CD4-positive, alpha-beta memory T cell (primary cell): ENCODE measurements around the gene PANK1. TPM values are rescaled to one million over a fixed set of nuclear protein-coding genes. Genes with fewer than 3 reads are reported as not detected.

Experiments used
- CTCF ChIA-PET: fragments of 350-600 bp; sonication (Branson Sonifier 250); formaldehyde crosslinking; loops from one replicate; lab custom pipeline; 2021; ENCODE audit warnings: inconsistent platforms; ENCODE audit not compliant: partially characterized antibody; lab: Charles Lee
- POLR2A ChIA-PET: fragments of 350-600 bp; sonication (Branson Sonifier 250); formaldehyde crosslinking; loops from one replicate; lab custom pipeline; 2021; ENCODE audit not compliant: partially characterized antibody; lab: Charles Lee
- DNase-seq, 5 donors: peaks; one replicate each; pipeline versions ENCODE4 v3.0.0 to v3.0.0-alpha.2; 2020 to 2022; ENCODE audit warnings: mixed read lengths in 1 of 5
- H3K27ac ChIP-seq: one replicate; pipeline ENCODE4 v1.7.0; 2013; ENCODE audit warnings: low read depth, low read length
- H3K27me3 ChIP-seq: 2 replicates; pipeline ENCODE4 v1.7.0; 2013; ENCODE audit warnings: mild to moderate bottlenecking, low read length, moderate library complexity; ENCODE audit not compliant: insufficient read depth
- H3K36me3 ChIP-seq: 2 replicates; pipeline ENCODE4 v1.7.0; 2013; ENCODE audit warnings: mild to moderate bottlenecking, low read length, moderate library complexity; ENCODE audit not compliant: insufficient read depth
- H3K4me1 ChIP-seq: 2 replicates; pipeline ENCODE4 v1.7.0; 2013; ENCODE audit warnings: mild to moderate bottlenecking, low read length, moderate library complexity; ENCODE audit not compliant: insufficient read depth
- H3K4me3 ChIP-seq, 2 donors: one replicate each; pipeline ENCODE4 v1.7.0; 2013; ENCODE audit warnings: low read length in 2 of 2, mild to moderate bottlenecking in 1 of 2
- H3K9me3 ChIP-seq, 2 donors: one replicate each; pipeline ENCODE4 v1.7.0; 2013; ENCODE audit warnings: low read length in 2 of 2, control low read depth in 1 of 2; ENCODE audit not compliant: control insufficient read depth in 1 of 2
- H3K27ac Mint-ChIP-seq, 7 donors: one replicate each; pipeline ENCODE4 v1.8.0; 2020 to 2021; ENCODE audit warnings: mixed read lengths in 7 of 7, mild to moderate bottlenecking in 6 of 7, inconsistent platforms in 3 of 7, moderate library complexity in 3 of 7
- H3K27me3 Mint-ChIP-seq, 2 donors: one replicate each; pipeline ENCODE4 v1.8.0; 2020 to 2021; ENCODE audit warnings: mixed read lengths in 2 of 2
- H3K36me3 Mint-ChIP-seq, 2 donors: one replicate each; pipeline ENCODE4 v1.8.0; 2020 to 2021; ENCODE audit warnings: mixed read lengths in 2 of 2, inconsistent platforms in 1 of 2, mild to moderate bottlenecking in 1 of 2
- H3K4me1 Mint-ChIP-seq, 4 donors: one replicate each; pipeline ENCODE4 v1.8.0; 2020 to 2021; ENCODE audit warnings: mixed read lengths in 4 of 4, mild to moderate bottlenecking in 1 of 4
- H3K4me3 Mint-ChIP-seq, 8 donors: one replicate each; pipeline ENCODE4 v1.8.0; 2020 to 2021; ENCODE audit warnings: mixed read lengths in 8 of 8, mild to moderate bottlenecking in 7 of 8, moderate library complexity in 6 of 8, inconsistent platforms in 3 of 8
- H3K9me3 Mint-ChIP-seq, 8 donors: one replicate each; pipeline ENCODE4 v1.8.0; 2020 to 2021; ENCODE audit warnings: mixed read lengths in 8 of 8, mild to moderate bottlenecking in 5 of 8, inconsistent platforms in 3 of 8, moderate library complexity in 1 of 8
- intact Hi-C: fragments of 100-400 bp; cut with micrococcal nuclease; formaldehyde crosslinking; loops from one replicate; pipeline ENCODE4 v1.15.1; 2023
- polyA plus RNA-seq, 2 donors: library from polyadenylated mRNA; unstranded; fragments of 300-500 nt; fragmentation: Illumina TruSeq; gene quantifications; one replicate each; pipeline ENCODE4 v1.2.3, GENCODE V29; 2021
- total RNA-seq, 2 experiments: library from RNA; stranded (reverse); gene quantifications; one replicate each; pipeline ENCODE4 v1.2.3, GENCODE V29; 2021

PANK1 gene
- total and polyA plus RNA-seq, 4 experiments from 2014 or later: 1.6 to 4.5 (median 3.1) TPM

DNA sequence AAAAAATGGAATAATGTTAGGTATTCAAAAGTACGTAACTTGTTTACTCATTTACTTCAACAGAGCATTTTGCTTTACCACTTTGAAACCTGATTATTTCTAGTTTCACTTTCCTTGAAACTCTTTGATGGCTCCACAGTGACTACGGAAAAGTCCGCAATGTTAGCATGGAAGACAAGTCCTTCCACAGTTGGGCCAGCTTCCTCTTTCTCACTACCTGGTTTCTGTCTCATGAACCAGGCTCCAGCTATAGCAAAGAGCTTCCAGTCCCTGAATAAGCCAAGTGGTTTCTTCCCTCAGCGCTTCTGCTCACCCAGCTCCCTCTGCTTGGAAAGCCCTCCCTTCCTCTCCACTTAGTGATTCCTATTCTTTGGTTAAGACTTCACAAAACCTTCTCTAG, 64.8 kb downstream of the PANK1 start:
- Mint-ChIP-seq H3K27me3 (no peaks in the 10 kb centered on the region), H3K27ac (peak overlapping the region in 1 of 7 donors; percentile 6), H3K4me3 (no peak overlapping the region), H3K36me3 (peaks cover 0 to 9% of the 10 kb centered on the region in 2 donors), H3K9me3 (no peaks in the 10 kb centered on the region), H3K4me1 (peaks cover 0 to 3% (median 0%) of the 10 kb centered on the region in 4 donors)
- H3K4me1 ChIP-seq: no peaks in the 10 kb centered on the region
- H3K27ac ChIP-seq: no peak overlapping the region
- no peaks in the 10 kb centered on the region for H3K27me3 ChIP-seq
- DNase-seq: no peak
- H3K9me3 ChIP-seq: no peaks in the 10 kb centered on the region
- H3K36me3 ChIP-seq: no peaks in the 10 kb centered on the region
- intact Hi-C loops: no loop called here
- no peak overlapping the region for H3K4me3 ChIP-seq
- POLR2A ChIA-PET: no interaction called here
- CTCF ChIA-PET: interaction anchor here (1.0 kb wide), 1 partner anchor 15 kb away, joined by 4 read pairs; no protein-coding TSS in a partner anchor

DNA sequence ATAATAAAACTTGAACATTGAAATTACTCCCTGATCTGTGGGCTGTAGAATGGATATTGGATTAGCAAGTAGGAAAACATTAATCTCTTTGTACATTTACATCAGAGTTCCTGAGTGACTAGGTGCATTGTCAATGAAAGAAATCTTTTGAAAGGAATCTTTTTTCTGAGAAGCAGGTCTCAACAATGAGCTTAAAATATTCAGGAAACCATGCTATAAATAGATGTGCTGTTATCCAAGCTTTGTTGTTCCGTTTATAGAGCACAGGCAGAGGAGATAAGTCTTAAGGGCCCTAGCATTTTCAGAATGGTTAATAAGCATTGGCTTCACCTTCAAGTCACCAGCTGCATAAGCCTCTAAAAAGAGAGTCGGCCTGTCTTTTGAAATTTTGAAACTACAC, 68.3 kb downstream of the PANK1 start:
- no peak overlapping the region for H3K27ac ChIP-seq
- H3K36me3 ChIP-seq: no peaks in the 10 kb centered on the region
- intact Hi-C loops: no loop called here
- Mint-ChIP-seq H3K27ac (no peak overlapping the region), H3K9me3 (no peaks in the 10 kb centered on the region), H3K4me3 (no peak overlapping the region), H3K27me3 (no peaks in the 10 kb centered on the region), H3K4me1 (peaks cover 0 to 3% (median 0%) of the 10 kb centered on the region in 4 donors), H3K36me3 (peaks cover 0 to 3% of the 10 kb centered on the region in 2 donors)
- no peaks in the 10 kb centered on the region for H3K4me1 ChIP-seq
- no peaks in the 10 kb centered on the region for H3K9me3 ChIP-seq
- ChIA-PET CTCF (no interaction called here), POLR2A (no interaction called here)
- no peak for DNase-seq
- no peaks in the 10 kb centered on the region for H3K27me3 ChIP-seq
- H3K4me3 ChIP-seq: no peak overlapping the region

DNA sequence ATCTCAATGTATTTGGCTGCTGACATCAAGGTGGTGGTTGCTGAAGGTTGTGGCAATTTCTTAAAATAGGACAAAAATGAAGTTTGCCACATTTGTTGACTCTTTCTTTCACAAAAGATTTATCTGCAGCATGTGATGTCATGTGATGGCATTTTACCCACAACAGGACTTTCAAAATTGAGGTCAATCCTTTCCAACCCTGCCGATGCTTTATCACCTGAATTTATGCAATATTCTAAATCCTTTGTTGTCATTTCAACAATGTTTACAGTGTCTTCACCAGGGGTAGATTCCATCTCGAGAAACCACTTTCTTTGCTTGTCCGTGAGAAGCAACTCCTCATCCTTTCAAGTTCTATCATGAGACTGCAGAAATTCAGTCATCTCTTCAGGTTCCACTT, 69.0 kb downstream of the PANK1 start:
- H3K4me1 ChIP-seq: no peaks in the 10 kb centered on the region
- no peaks in the 10 kb centered on the region for H3K27me3 Mint-ChIP-seq
- H3K9me3 ChIP-seq: no peaks in the 10 kb centered on the region
- no peak overlapping the region for H3K4me3 Mint-ChIP-seq
- H3K27ac ChIP-seq: no peak overlapping the region
- no peak overlapping the region for H3K4me3 ChIP-seq
- CTCF ChIA-PET: no interaction called here
- intact Hi-C loops: no loop called here
- H3K9me3 Mint-ChIP-seq: no peaks in the 10 kb centered on the region
- no peak overlapping the region for H3K27ac Mint-ChIP-seq
- peaks cover 0 to 3% of the 10 kb centered on the region in 2 donors for H3K36me3 Mint-ChIP-seq
- no peaks in the 10 kb centered on the region for H3K27me3 ChIP-seq
- POLR2A ChIA-PET: no interaction called here
- H3K36me3 ChIP-seq: no peaks in the 10 kb centered on the region
- DNase-seq: no peak
- peaks cover 0 to 3% (median 0%) of the 10 kb centered on the region in 4 donors for H3K4me1 Mint-ChIP-seq

DNA sequence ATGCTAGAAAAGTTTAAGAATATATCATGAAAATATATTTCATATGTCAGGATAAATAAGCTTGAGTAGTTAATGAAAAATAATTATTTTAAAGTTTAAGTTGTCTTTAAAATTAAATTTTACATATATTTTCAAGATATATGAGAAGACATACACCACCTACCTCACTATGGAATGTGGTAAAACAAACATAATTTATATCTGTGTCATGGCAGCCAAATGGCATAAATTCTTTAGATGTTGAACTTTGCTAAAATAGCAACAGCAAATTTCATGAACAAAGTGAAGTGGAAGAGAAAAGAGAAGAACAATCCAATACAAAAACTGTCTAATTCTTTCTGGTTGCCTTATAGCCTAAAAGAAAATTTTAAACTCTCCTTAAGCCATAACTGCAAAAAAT, 70.0 kb downstream of the PANK1 start:
- Histone ChIP-seq H3K4me3 (no peak overlapping the region), H3K27ac (no peak overlapping the region), H3K36me3 (no peaks in the 10 kb centered on the region), H3K4me1 (no peaks in the 10 kb centered on the region), H3K9me3 (no peaks in the 10 kb centered on the region), H3K27me3 (no peaks in the 10 kb centered on the region)
- H3K27ac Mint-ChIP-seq: no peak overlapping the region
- POLR2A ChIA-PET: no interaction called here
- H3K9me3 Mint-ChIP-seq: no peaks in the 10 kb centered on the region
- H3K4me1 Mint-ChIP-seq: no peaks in the 10 kb centered on the region
- H3K4me3 Mint-ChIP-seq: no peak overlapping the region
- CTCF ChIA-PET: interaction anchor here (0.7 kb wide), 1 partner anchor 10 kb away, joined by 3 read pairs; no protein-coding TSS in a partner anchor
- H3K27me3 Mint-ChIP-seq: no peaks in the 10 kb centered on the region
- DNase-seq: no peak
- H3K36me3 Mint-ChIP-seq: no peaks in the 10 kb centered on the region
- intact Hi-C loops: no loop called here

DNA sequence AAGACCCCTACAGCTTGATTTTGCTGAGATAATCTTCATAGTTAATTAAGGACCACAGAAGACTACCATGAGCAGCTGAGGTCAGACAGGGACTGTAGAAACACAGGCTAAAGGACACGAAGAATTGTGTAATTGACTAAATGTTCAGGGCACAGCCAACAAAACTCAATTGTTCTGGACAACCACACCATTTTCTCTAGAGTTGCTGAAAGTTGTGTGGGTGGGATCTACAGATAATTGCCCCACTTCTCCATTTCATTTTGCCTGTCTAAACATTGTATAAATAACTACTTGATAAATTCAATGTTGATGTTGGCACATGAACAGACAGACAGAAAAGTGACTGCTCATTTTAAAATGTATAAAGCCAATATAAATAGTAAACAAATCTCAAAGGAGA, 70.7 kb downstream of the PANK1 start:
- Histone ChIP-seq H3K27me3 (no peaks in the 10 kb centered on the region), H3K4me3 (no peak overlapping the region), H3K36me3 (no peaks in the 10 kb centered on the region), H3K9me3 (no peaks in the 10 kb centered on the region), H3K4me1 (no peaks in the 10 kb centered on the region), H3K27ac (no peak overlapping the region)
- DNase-seq: no peak
- Mint-ChIP-seq H3K4me3 (no peak overlapping the region), H3K9me3 (no peaks in the 10 kb centered on the region), H3K27ac (no peak overlapping the region), H3K4me1 (no peaks in the 10 kb centered on the region), H3K36me3 (no peaks in the 10 kb centered on the region), H3K27me3 (no peaks in the 10 kb centered on the region)
- CTCF ChIA-PET: interaction anchor here (0.7 kb wide), 1 partner anchor 9 kb away, joined by 3 read pairs; no protein-coding TSS in a partner anchor
- POLR2A ChIA-PET: no interaction called here
- intact Hi-C loops: no loop called here

DNA sequence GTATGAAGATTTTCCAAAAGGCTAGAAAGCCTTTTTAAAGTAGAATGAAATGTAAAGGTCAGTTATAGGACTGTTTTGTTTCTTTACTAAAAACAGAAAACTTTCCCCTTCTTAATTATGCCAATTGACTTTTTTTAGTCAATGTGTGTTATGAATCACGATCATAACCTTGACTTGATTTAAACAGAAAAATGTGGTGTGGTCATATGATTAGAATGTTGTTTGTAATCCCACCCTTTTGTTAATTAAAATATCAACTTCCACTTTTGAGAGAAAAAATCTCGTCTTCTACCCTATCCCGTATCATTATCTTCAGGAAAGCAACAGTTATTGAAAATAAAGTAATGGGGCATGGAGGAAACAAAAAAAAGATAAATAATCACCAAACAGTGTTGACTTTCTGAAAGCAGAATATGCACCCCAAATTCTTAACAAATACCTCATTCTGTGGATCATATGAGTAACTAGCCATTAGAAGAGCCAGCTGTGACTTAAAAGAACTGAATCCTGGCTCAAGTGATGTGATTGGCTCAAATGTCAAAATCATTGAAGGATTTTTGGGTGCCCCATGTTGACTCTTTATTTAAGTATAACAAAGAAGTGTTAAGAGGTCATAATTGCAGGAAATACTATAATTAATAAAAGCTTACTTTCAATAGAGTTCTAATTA, 77.3 kb downstream of the PANK1 start:
- DNase-seq: no peak
- no peak overlapping the region for H3K27ac Mint-ChIP-seq
- ChIA-PET CTCF (no interaction called here), POLR2A (interaction anchor here (0.5 kb wide), 1 partner anchor 266 kb away, joined by 3 read pairs; the partner anchor contains the start of gene IFIT2)
- no peaks in the 10 kb centered on the region for H3K36me3 Mint-ChIP-seq
- Histone ChIP-seq H3K4me3 (no peak overlapping the region), H3K27me3 (no peaks in the 10 kb centered on the region), H3K9me3 (no peaks in the 10 kb centered on the region), H3K4me1 (no peaks in the 10 kb centered on the region), H3K36me3 (no peaks in the 10 kb centered on the region), H3K27ac (no peak overlapping the region)
- no peaks in the 10 kb centered on the region for H3K4me1 Mint-ChIP-seq
- H3K4me3 Mint-ChIP-seq: no peak overlapping the region
- peaks cover 5 to 9% of the 10 kb centered on the region in 2 donors for H3K27me3 Mint-ChIP-seq
- intact Hi-C loops: loop anchor here (10.0 kb wide), 2 partner anchors 543 to 633 kb away; no protein-coding TSS in a partner anchor
- no peaks in the 10 kb centered on the region for H3K9me3 Mint-ChIP-seq

DNA sequence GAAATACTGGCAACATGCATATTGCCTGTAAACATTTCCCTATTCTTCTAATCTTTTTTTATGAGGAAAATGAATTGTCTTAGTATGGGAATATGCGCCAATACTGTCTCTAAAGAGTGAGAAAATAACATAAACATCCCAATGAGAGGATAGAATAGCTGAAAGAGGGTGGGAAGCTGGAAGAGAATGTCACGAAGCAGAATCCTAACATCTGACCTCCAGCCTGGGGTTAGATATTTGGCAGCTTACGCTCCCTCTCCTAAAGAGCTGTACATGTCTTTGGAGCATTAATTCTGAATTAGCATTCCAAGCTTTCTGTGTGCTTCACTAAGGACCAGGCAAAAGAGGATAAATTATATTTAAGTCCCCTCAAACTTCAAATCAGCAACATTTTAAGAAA, 78.0 kb downstream of the PANK1 start:
- no peaks in the 10 kb centered on the region for H3K36me3 ChIP-seq
- no peak overlapping the region for H3K4me3 Mint-ChIP-seq
- no peaks in the 10 kb centered on the region for H3K36me3 Mint-ChIP-seq
- no peaks in the 10 kb centered on the region for H3K4me1 ChIP-seq
- no peaks in the 10 kb centered on the region for H3K4me1 Mint-ChIP-seq
- H3K4me3 ChIP-seq: no peak overlapping the region
- H3K27me3 ChIP-seq: no peaks in the 10 kb centered on the region
- CTCF ChIA-PET: interaction anchor here (1.0 kb wide), 1 partner anchor 316 kb away, joined by 3 read pairs; no protein-coding TSS in a partner anchor
- intact Hi-C loops: loop anchor here (10.0 kb wide), 2 partner anchors 542 to 632 kb away; no protein-coding TSS in a partner anchor
- peaks cover 5 to 9% of the 10 kb centered on the region in 2 donors for H3K27me3 Mint-ChIP-seq
- no peak overlapping the region for H3K27ac ChIP-seq
- POLR2A ChIA-PET: no interaction called here
- DNase-seq: no peak
- H3K9me3 ChIP-seq: no peaks in the 10 kb centered on the region
- no peaks in the 10 kb centered on the region for H3K9me3 Mint-ChIP-seq
- no peak overlapping the region for H3K27ac Mint-ChIP-seq
